Esophagus squamous epithelium (tissue), 5 donors: Measurements from ENCODE around the gene RBM39. TPM values are rescaled to one million over a fixed set of nuclear protein-coding genes. Genes with fewer than 3 reads are reported as not detected.
A peak's percentile ranks its signal among the peaks of the same experiment; 100 is the strongest.

Experiments
- DNase-seq: peaks from one replicate; lab custom pipeline; 2025; lab: John Stamatoyannopoulos, UW
- H3K27ac ChIP-seq, 4 donors: fragments of 200-600 bp; sonication (generic); one replicate each; pipeline ENCODE4 v1.5.1; 2016 to 2019; ENCODE audit warnings: mild to moderate bottlenecking in 1 of 4
- H3K27me3 ChIP-seq, 4 donors: fragments of 200-600 bp; sonication (generic); 1 replicate in 3 of 4; 2 replicates in 1 of 4; pipeline versions ENCODE4 v1.5.1 to v1.6.0; 2017 to 2021; ENCODE audit warnings: antibody characterized with exemption in 1 of 4
- H3K36me3 ChIP-seq, 3 donors: fragments of 200-600 bp; sonication (generic); one replicate each; pipeline ENCODE4 v1.5.1; 2016 to 2019
- H3K4me1 ChIP-seq, 3 donors: fragments of 200-600 bp; sonication (generic); one replicate each; pipeline ENCODE4 v1.5.1; 2017 to 2019
- H3K4me3 ChIP-seq, 4 donors: fragments of 200-600 bp; sonication (generic); 1 replicate in 3 of 4; 2 replicates in 1 of 4; pipeline ENCODE4 v1.5.1; 2016 to 2019; ENCODE audit warnings: mild to moderate bottlenecking in 2 of 4, moderate library complexity in 1 of 4
- H3K9me3 ChIP-seq, 3 donors: fragments of 200-600 bp; sonication (generic); one replicate each; pipeline ENCODE4 v1.5.1; 2016 to 2019
- CTCF ChIP-seq, 6 experiments: fragments of 450-650 bp in 4 of 6; fragments of 200-600 bp in 2 of 6; sonication (generic) in 2 of 6; IDR thresholded peaks; one replicate each; pipeline ENCODE4 v1.5.1; 2016 to 2019; ENCODE audit warnings: antibody characterized with exemption in 6 of 6, mild to moderate bottlenecking in 4 of 6, moderate library complexity in 4 of 6
- POLR2A ChIP-seq, 4 donors: fragments of 450-650 bp; IDR thresholded peaks; one replicate each; pipeline ENCODE4 v1.6.1; 2017; ENCODE audit warnings: antibody characterized with exemption in 4 of 4, mild to moderate bottlenecking in 4 of 4, moderate library complexity in 3 of 4
- WGBS, 2 donors: methylation state at CpG; one replicate each; pipeline ENCODE4 v1.1.5; 2018; 5-methylcytosine and 5-hydroxymethylcytosine counted together
- intact Hi-C: fragments of 100-400 bp; cut with DNase I; formaldehyde crosslinking; loops from one replicate; pipeline ENCODE4 v1.15.0; 2022
- total RNA-seq, 4 donors: library from RNA; depleted of rRNA; stranded (reverse); fragments of >200 nt; gene quantifications; one replicate each; pipeline ENCODE4 v1.1.0, GENCODE V29; 2016
- donor health status: DM: yes; HTN: yes; CAD: no.

The RBM39 gene
- total RNA-seq, 4 donors from 2014 or later, result 149 to 326 (median 182) TPM

DNA sequence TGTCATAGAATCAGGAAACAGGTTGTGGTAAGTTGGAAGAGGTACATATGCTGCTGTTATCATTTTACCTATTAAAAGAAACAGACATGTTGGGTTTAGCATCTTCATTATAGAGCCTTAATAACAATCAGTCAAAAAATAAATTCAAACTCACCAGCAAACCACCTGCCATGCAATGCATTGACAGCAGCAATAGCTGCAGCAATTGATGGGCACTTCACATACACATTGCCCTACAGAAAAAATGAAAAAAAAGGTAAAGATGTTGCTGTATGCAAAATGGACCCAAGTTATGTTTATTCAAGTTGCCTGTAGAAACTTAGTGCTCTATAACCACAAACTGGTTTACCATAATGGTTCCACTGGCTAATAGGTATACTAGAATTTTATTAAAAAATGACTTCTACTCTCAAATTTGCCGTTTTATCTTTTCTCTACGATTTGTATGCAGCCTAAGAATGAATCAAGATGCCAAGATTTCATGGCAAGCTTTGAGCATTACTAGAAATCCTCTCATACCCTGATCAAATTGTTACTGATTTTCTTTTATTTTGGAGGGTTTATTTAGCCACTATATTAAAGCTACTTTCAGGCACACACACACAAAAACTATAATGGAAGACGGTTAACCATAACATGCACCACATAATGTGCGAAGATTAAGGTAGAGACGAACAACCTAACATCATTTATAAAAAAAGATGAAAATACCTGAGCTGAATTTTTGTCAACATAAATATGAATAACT lies 37.4 kb downstream of the RBM39 start:
- no peak for TF ChIP-seq CTCF (IDR thresholded peaks at IDR 0.05)
- no peak for TF ChIP-seq POLR2A (IDR thresholded peaks at IDR 0.05)
- intact Hi-C loops, result no loop called here
- 83 to 86% methylated on average over 5 of the region's 5 CpGs for WGBS, 2 donors
- no peaks in the 10 kb centered on the region for H3K9me3 ChIP-seq
- no peak for DNase-seq
- no peak overlapping the region for H3K27ac ChIP-seq
- peaks cover 7 to 35% (median 9%) of the 10 kb centered on the region in 3 donors for H3K4me1 ChIP-seq
- no peak overlapping the region for H3K4me3 ChIP-seq
- H3K27me3 ChIP-seq, result no peaks in the 10 kb centered on the region
- H3K36me3 ChIP-seq, result peaks cover 19 to 87% (median 45%) of the 10 kb centered on the region in 3 donors

DNA sequence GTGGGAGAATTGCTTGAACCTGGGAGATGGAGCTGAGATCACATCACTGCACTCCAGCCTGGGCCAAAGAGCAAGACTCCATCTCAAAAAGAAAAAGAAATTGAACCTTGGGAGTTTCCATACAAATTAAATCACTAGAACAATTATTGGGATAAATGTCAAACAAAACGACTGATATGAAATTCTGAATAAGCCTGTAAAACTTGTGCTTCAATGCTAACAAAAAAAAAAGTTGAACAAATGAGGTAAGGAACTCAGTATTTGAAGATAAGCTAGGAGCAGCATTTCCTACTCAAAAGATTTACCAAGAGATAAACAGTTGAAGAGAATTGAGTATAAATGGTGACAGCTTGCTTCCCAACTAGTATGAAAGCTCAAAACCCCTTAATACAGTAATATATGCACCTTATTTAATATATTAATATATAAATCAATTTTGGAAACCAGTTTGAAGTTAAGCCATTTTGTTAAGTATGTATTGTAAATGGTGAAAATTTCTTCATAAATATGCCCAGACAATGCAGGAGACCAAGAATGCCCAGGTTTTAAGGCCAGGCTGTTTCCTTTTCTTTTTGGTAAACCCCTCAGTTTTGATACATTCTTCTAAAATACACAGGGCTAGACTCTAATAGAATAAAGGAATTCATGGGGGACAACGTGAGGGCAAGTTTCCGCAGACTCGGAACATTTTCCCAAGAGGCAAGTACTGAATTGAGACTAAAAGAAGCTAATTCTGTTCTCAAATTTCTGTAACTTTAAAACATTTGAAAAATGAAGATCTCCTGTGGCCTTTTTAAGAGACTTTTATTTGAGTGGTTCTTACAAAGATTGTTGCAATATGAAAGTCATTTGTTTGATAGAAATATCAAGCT lies 39.0 kb downstream of the RBM39 start:
- 61 to 70% methylated on average over 4 of the region's 4 CpGs for WGBS, 2 donors
- Histone ChIP-seq H3K4me1 (peaks cover 11 to 29% (median 13%) of the 10 kb centered on the region in 3 donors), H3K36me3 (peaks cover 19 to 71% (median 39%) of the 10 kb centered on the region in 3 donors), H3K27ac (no peak overlapping the region), H3K27me3 (no peaks in the 10 kb centered on the region), H3K9me3 (no peaks in the 10 kb centered on the region), H3K4me3 (no peak overlapping the region)
- DNase-seq, result no peak
- TF ChIP-seq POLR2A (IDR thresholded peaks at IDR 0.05) (no peak), CTCF (IDR thresholded peaks at IDR 0.05) (no peak)
- intact Hi-C loops, result no loop called here

DNA sequence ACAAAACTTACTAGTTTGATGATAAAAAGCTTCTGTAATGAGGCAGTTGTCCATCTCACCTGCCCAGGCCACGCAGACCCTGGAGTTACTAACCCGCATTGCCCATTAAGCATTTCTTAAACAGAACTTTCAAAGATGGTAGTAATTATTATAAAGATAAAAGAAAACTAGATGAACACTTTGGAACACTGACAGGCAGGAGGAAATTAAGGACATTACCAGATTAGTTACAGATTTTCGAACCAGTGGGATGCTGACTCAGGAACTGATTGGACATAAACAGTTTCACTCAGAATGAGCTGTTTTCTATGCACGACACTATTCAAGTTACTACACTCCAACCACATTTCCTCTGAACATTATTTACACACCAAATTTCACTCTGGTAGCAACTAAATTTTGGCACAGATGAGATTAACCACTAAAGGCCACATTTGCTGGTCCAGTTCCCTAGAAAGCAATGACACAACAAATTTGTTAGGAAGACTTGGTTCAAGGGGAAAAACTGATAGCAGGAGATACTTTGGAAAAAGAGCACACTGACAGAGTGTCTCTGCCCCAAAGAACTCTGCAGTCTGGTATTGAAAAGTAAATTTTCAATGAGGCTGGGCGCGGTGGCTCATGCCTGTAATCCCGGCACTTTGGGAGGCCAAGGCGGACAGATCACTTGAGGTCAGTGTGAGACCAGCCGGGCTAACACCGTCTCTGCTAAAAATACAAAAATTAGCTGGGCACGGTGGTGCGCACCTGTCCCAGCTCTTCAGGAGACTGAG lies 39.8 kb downstream of the RBM39 start:
- Histone ChIP-seq H3K9me3 (no peaks in the 10 kb centered on the region), H3K36me3 (peaks cover 19 to 64% (median 39%) of the 10 kb centered on the region in 3 donors), H3K27me3 (no peaks in the 10 kb centered on the region), H3K4me1 (peaks cover 14 to 38% (median 21%) of the 10 kb centered on the region in 3 donors), H3K4me3 (no peak overlapping the region), H3K27ac (no peak overlapping the region)
- no peak for TF ChIP-seq POLR2A (IDR thresholded peaks at IDR 0.05)
- no peak for TF ChIP-seq CTCF (IDR thresholded peaks at IDR 0.05)
- no peak for DNase-seq
- WGBS, 2 donors, result 76 to 84% methylated on average over 12 of the region's 12 CpGs
- intact Hi-C loops, result no loop called here

DNA sequence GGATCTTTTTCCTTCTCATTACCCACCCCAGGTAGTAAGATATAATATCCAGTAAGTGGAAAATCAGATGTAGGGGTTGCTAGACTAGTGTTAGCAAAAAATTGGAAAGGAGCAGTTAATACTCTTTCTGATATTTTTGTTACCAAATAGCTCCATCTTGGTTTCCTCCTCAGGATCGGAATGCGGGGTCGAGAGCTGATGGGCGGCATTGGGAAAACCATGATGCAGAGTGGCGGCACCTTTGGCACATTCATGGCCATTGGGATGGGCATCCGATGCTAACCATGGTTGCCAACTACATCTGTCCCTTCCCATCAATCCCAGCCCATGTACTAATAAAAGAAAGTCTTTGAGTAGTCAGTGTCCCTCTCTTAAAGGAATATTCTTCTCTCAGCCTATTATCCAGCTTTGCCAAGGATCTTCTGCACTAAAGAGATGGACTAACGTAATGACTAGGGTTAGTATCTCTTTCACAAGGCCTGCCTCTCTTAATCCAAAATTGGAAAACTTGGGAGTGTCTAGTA lies 41.4 kb downstream of the RBM39 start:
- peak overlapping the region in 1 of 4 donors; percentile 85 for H3K4me3 ChIP-seq
- H3K9me3 ChIP-seq, result no peaks in the 10 kb centered on the region
- peaks cover 14 to 42% (median 21%) of the 10 kb centered on the region in 3 donors for H3K4me1 ChIP-seq
- no peaks in the 10 kb centered on the region for H3K27me3 ChIP-seq
- no peak for DNase-seq
- intact Hi-C loops, result no loop called here
- 83 to 90% methylated on average over 7 of the region's 7 CpGs for WGBS, 2 donors
- TF ChIP-seq CTCF (IDR thresholded peaks at IDR 0.05) (no peak), POLR2A (IDR thresholded peaks at IDR 0.05) (no peak)
- peak overlapping the region in 3 of 4 donors; percentile 96 to 98 (median 96) for H3K27ac ChIP-seq
- H3K36me3 ChIP-seq, result peaks cover 19 to 64% (median 28%) of the 10 kb centered on the region in 3 donors
